ENCODE measurements around the gene PPM1K.

DNA sequence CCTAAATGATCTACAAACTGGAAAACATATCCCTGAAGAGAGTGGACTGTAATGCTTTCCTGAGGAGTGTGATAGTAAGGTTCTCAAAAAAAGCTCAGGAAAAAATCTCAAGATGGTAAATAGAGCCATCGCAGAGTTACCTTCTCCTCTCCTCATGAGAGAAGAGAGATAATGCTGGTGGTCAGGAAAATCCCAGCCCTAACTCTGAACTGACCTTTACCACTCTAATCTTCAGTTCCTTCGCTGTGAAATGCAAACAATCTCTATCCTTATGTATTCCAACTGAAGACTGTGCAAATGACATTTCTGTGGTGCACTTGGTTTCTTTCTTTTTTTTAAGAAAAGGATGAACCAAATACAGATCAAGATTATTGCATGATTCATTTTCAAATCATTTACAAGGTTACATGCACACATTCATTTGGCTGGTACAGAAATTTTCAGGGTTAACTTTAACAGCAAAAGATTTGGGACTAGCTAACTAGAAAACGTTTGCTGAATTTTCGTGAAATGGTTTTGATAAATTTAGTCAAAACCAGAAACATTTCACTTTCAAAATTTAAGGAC is 8.3 kb downstream of the PPM1K start:
- TF ChIP-seq, protein P1, sequence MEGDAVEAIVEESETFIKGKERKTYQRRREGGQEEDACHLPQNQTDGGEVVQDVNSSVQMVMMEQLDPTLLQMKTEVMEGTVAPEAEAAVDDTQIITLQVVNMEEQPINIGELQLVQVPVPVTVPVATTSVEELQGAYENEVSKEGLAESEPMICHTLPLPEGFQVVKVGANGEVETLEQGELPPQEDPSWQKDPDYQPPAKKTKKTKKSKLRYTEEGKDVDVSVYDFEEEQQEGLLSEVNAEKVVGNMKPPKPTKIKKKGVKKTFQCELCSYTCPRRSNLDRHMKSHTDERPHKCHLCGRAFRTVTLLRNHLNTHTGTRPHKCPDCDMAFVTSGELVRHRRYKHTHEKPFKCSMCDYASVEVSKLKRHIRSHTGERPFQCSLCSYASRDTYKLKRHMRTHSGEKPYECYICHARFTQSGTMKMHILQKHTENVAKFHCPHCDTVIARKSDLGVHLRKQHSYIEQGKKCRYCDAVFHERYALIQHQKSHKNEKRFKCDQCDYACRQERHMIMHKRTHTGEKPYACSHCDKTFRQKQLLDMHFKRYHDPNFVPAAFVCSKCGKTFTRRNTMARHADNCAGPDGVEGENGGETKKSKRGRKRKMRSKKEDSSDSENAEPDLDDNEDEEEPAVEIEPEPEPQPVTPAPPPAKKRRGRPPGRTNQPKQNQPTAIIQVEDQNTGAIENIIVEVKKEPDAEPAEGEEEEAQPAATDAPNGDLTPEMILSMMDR (conservative IDR thresholded peaks at IDR 0.05; ENCODE audit: low read depth, low read length), result no peak
- TF ChIP-seq EZH2 (IDR thresholded peaks at IDR 0.05; ENCODE audit: low read length, unreplicated experiment) (no peak), EZH2phosphoT487 (IDR thresholded peaks at IDR 0.05; ENCODE audit: borderline replicate concordance, low read length) (no peak)

All from PC-3 (cell line).